ENCODE measurements around the gene MSI1. TPM values are rescaled to one million over a fixed set of nuclear protein-coding genes. Genes with fewer than 3 reads are reported as not detected.

MSI1 gene
- total and polyA plus RNA-seq, 9 donors, result 0.83 to 4.9 (median 1.9) TPM

- Histone ChIP-seq H3K4me1 (ENCODE audit: insufficient read depth) (no peaks in the 10 kb centered on the region), H3K9me3 (no peaks in the 10 kb centered on the region), H3K27me3 (no peaks in the 10 kb centered on the region), H3K27ac (peak within 1 kb of the TSS in 1 of 2 donors; percentile 61), H3K36me3 (no peaks in the 10 kb centered on the region), H3K4me3 (peak within 1 kb of the TSS; percentile 65)
- WGBS, 3 donors, result 5 to 8% (median 5%) methylated on average over 31 of the region's 31 CpGs
- intact Hi-C loops (cut with DNase I), result no loop called here
- DNase-seq, result peak; percentile 83 to 92 (median 88)
- TF ChIP-seq EP300 (IDR thresholded peaks at IDR 0.05) (no peak), POLR2A (IDR thresholded peaks at IDR 0.05) (peak; percentile 8)
- TF ChIP-seq, protein P1, sequence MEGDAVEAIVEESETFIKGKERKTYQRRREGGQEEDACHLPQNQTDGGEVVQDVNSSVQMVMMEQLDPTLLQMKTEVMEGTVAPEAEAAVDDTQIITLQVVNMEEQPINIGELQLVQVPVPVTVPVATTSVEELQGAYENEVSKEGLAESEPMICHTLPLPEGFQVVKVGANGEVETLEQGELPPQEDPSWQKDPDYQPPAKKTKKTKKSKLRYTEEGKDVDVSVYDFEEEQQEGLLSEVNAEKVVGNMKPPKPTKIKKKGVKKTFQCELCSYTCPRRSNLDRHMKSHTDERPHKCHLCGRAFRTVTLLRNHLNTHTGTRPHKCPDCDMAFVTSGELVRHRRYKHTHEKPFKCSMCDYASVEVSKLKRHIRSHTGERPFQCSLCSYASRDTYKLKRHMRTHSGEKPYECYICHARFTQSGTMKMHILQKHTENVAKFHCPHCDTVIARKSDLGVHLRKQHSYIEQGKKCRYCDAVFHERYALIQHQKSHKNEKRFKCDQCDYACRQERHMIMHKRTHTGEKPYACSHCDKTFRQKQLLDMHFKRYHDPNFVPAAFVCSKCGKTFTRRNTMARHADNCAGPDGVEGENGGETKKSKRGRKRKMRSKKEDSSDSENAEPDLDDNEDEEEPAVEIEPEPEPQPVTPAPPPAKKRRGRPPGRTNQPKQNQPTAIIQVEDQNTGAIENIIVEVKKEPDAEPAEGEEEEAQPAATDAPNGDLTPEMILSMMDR (IDR thresholded peaks at IDR 0.05), result peak in 2 of 3 donors; percentile 66 to 67
Observed at GRCh38 chr12:120301962-120302815, 66.8 kb downstream of the MSI1 start, which contains the start of gene SIRT4. SIRT4 (plus strand) TSS chr12:120302321; CDS start chr12:120303562, 1,241 bp downstream.

DNA sequence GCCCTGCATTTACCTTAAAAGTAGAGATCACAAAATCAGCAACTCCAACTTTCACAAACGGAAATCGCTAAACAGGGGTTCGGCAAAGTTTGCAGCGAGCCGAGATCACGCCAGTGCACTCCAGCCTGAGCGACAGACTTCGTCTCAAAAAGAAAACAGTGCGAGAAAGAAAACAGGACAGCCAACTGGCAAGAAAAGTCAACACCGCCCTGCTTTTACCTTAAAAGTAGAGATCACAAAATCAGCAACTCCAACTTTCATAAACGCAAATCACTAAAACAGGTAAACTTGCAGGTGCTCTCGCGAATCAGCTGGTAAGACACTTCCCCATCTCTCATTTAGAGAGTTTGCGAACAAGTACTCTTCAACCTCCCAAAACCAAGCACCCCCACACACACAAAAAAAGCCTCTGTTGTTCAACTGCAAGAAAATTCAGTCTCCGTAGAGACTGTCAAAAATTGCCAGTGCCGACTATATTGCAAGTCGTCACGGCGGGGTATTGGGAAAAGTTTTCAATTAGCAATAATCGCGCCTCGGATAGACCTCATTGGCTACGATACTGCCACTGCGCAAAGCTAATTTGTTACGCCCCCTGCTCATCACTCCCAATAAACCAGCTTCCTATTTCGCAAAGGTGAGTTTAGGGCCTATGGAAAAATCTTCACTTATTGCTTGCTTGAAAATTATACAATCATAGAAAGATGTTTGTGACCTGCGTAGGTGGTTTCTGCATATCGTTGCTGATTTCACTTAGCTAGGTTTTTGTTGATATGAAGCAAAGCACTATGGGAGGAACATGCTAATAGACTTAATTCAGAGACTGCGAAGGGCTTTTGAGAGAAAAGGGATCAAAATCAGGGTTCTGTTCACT, 76.1 kb downstream of the MSI1 start, which contains the start of gene RNU4-1:
Gene RNU4-1 (minus strand): TSS at position 577 of the 871 bp plus-strand sequence.
- WGBS, 3 donors, result 0 to 1% (median 1%) methylated on average over 29 of the region's 29 CpGs

DNA sequence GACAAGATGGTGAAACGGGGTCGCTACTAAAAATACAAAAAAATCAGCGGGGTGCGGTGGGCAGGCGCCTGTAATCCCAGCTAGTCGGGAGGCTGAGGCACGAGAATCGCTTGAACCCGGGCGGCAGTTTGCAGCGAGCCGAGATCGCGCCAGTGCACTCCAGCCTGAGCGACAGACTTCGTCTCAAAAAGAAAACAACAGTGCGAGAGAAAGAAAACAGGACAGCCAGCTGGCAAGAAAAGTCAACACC, 76.6 kb downstream of the MSI1 start:
- TF ChIP-seq EP300 (IDR thresholded peaks at IDR 0.05), result no peak
- TF ChIP-seq, protein P1 (IDR thresholded peaks at IDR 0.05), result no peak
- no peak for TF ChIP-seq POLR2A (IDR thresholded peaks at IDR 0.05)
- H3K36me3 ChIP-seq, result no peaks in the 10 kb centered on the region
- H3K27me3 ChIP-seq, result no peaks in the 10 kb centered on the region
- H3K4me1 ChIP-seq (ENCODE audit: insufficient read depth), result peaks cover 3% of the 10 kb centered on the region
- intact Hi-C loops (cut with DNase I), result no loop called here
- 0 to 1% (median 0%) methylated on average over 17 of the region's 17 CpGs for WGBS, 3 donors
- H3K4me3 ChIP-seq, result peak overlapping the region; percentile 58
- peak overlapping the region; percentile 80 to 96 for H3K27ac ChIP-seq
- no peak for DNase-seq
- H3K9me3 ChIP-seq, result no peaks in the 10 kb centered on the region

More for the DNA sequence above, 76.1 kb downstream of the MSI1 start, which contains the start of gene RNU4-1:
- peak; percentile 65 to 82 (median 70) for DNase-seq
- no peaks in the 10 kb centered on the region for H3K9me3 ChIP-seq
- H3K27ac ChIP-seq, result peak within 1 kb of the TSS; percentile 80 to 96
- H3K27me3 ChIP-seq, result no peaks in the 10 kb centered on the region
- no peaks in the 10 kb centered on the region for H3K36me3 ChIP-seq
- intact Hi-C loops (cut with DNase I), result no loop called here
- peaks cover 3% of the 10 kb centered on the region for H3K4me1 ChIP-seq (ENCODE audit: insufficient read depth)
- H3K4me3 ChIP-seq, result peak within 1 kb of the TSS; percentile 58
- TF ChIP-seq POLR2A (IDR thresholded peaks at IDR 0.05) (peak; percentile 66), EP300 (IDR thresholded peaks at IDR 0.05) (no peak)
- TF ChIP-seq, protein P1 (IDR thresholded peaks at IDR 0.05), result no peak

Small RNAs within 50 kb of the gene (small RNA-seq; reads per million reads assigned to genes)
- gene RNU4-1 (252 reads per million, percentile 94 among the genes with 10 or more reads in this experiment), gene RNU4-2 (423 reads per million, percentile 95 among the genes with 10 or more reads in this experiment), gene RNU6-1088P (not detected)

Other genes starting within 250 kb of the MSI1 start
- 10 to 100 TPM; 34.6 to 86.2 (median 69.8) TPM for gene GCN1, start 174.4 kb downstream of the MSI1 start, total RNA-seq
- 10 to 100 TPM; 22.6 to 25.6 TPM for gene GCN1, start 174.4 kb downstream of the MSI1 start, polyA plus RNA-seq
- gene RPLP0, start 168.1 kb downstream of the MSI1 start, total RNA-seq, result 1,000 to 10,000 TPM; 2,634 to 4,152 (median 2,941) TPM
- gene RPLP0, start 168.1 kb downstream of the MSI1 start, polyA plus RNA-seq, result 1,000 to 10,000 TPM; 2,860 to 5,035 TPM
- gene PXN, start 103.4 kb downstream of the MSI1 start, total RNA-seq, result 10 to 100 TPM; 25.0 to 78.0 (median 44.7) TPM
- 10 to 100 TPM; 34.7 to 49.2 TPM for gene PXN, start 103.4 kb downstream of the MSI1 start, polyA plus RNA-seq
- gene RNU4-2, start 77.3 kb downstream of the MSI1 start, total RNA-seq, result over 10,000 TPM in 5 of 7 donors, under 1 TPM in 2; under 0.01 to 29,369 (median 16,575) TPM
- not detected for gene RNU4-2, start 77.3 kb downstream of the MSI1 start, polyA plus RNA-seq
- gene RNU4-1, start 75.9 kb downstream of the MSI1 start, total RNA-seq, result 1,000 to 10,000 TPM in 5 of 7 donors, under 1 TPM in 2; under 0.01 to 4,499 (median 2,193) TPM
- not detected for gene RNU4-1, start 75.9 kb downstream of the MSI1 start, polyA plus RNA-seq
- 1 to 10 TPM in 5 of 7 donors, under 1 TPM in 2; 0.87 to 4.6 (median 1.4) TPM for gene SIRT4, start 66.8 kb downstream of the MSI1 start, total RNA-seq
- 1 to 10 TPM; 2.0 to 2.8 TPM for gene SIRT4, start 66.8 kb downstream of the MSI1 start, polyA plus RNA-seq
- gene PLA2G1B, start 41.4 kb downstream of the MSI1 start, total RNA-seq, result 10 to 100 TPM in 2 of 7 donors, 1 to 10 TPM in 4, under 1 TPM in 1; 0.67 to 17.0 (median 2.9) TPM
- 1 to 10 TPM; 7.1 to 7.4 TPM for gene PLA2G1B, start 41.4 kb downstream of the MSI1 start, polyA plus RNA-seq
- gene COX6A1, start 68.9 kb upstream of the MSI1 start, total RNA-seq, result 100 to 1,000 TPM; 182 to 633 (median 196) TPM
- 100 to 1,000 TPM; 366 to 474 TPM for gene COX6A1, start 68.9 kb upstream of the MSI1 start, polyA plus RNA-seq
- 10 to 100 TPM in 4 of 7 donors, 1 to 10 TPM in 3; 8.1 to 14.7 (median 11.4) TPM for gene TRIAP1, start 77.2 kb upstream of the MSI1 start, total RNA-seq
- 10 to 100 TPM; 15.3 to 18.5 TPM for gene TRIAP1, start 77.2 kb upstream of the MSI1 start, polyA plus RNA-seq
- gene GATC, start 77.3 kb upstream of the MSI1 start, total RNA-seq, result 10 to 100 TPM; 14.2 to 34.7 (median 19.4) TPM
- 10 to 100 TPM; 11.9 to 32.4 TPM for gene GATC, start 77.3 kb upstream of the MSI1 start, polyA plus RNA-seq
- 100 to 1,000 TPM in 5 of 7 donors, 10 to 100 TPM in 2; 53.8 to 141 (median 124) TPM for gene SRSF9, start 100.6 kb upstream of the MSI1 start, total RNA-seq
- gene SRSF9, start 100.6 kb upstream of the MSI1 start, polyA plus RNA-seq, result 100 to 1,000 TPM; 106 to 129 TPM
- gene DYNLL1, start 126.9 kb upstream of the MSI1 start, total RNA-seq, result 100 to 1,000 TPM in 6 of 7 donors, 10 to 100 TPM in 1; 92.9 to 317 (median 256) TPM
- gene DYNLL1, start 126.9 kb upstream of the MSI1 start, polyA plus RNA-seq, result 100 to 1,000 TPM; 249 to 522 TPM
- 10 to 100 TPM; 20.7 to 34.0 (median 22.1) TPM for gene COQ5, start 160.0 kb upstream of the MSI1 start, total RNA-seq
- gene COQ5, start 160.0 kb upstream of the MSI1 start, polyA plus RNA-seq, result 10 to 100 TPM; 24.9 to 32.7 TPM
- 100 to 1,000 TPM in 5 of 7 donors, 10 to 100 TPM in 2; 59.7 to 190 (median 136) TPM for gene RNF10, start 165.2 kb upstream of the MSI1 start, total RNA-seq
- 100 to 1,000 TPM in 1 of 2 donors, 10 to 100 TPM in 1; 91.3 to 184 TPM for gene RNF10, start 165.2 kb upstream of the MSI1 start, polyA plus RNA-seq
- 10 to 100 TPM; 13.6 to 29.5 (median 22.5) TPM for gene POP5, start 212.2 kb upstream of the MSI1 start, total RNA-seq
- gene POP5, start 212.2 kb upstream of the MSI1 start, polyA plus RNA-seq, result 10 to 100 TPM; 25.7 to 39.4 TPM

All from ovary (tissue), 9 donors.